ENCODE results near the gene WDR88.
"Not testable (repeated sequence)": the region's sequence is repeated elsewhere in the genome, so short reads cannot be mapped to it uniquely, and the experiment has no call there.

WDR88 gene, protein sequence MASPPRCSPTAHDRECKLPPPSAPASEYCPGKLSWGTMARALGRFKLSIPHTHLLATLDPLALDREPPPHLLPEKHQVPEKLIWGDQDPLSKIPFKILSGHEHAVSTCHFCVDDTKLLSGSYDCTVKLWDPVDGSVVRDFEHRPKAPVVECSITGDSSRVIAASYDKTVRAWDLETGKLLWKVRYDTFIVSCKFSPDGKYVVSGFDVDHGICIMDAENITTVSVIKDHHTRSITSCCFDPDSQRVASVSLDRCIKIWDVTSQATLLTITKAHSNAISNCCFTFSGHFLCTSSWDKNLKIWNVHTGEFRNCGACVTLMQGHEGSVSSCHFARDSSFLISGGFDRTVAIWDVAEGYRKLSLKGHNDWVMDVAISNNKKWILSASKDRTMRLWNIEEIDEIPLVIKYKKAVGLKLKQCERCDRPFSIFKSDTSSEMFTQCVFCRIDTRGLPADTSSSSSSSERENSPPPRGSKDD

DNA sequence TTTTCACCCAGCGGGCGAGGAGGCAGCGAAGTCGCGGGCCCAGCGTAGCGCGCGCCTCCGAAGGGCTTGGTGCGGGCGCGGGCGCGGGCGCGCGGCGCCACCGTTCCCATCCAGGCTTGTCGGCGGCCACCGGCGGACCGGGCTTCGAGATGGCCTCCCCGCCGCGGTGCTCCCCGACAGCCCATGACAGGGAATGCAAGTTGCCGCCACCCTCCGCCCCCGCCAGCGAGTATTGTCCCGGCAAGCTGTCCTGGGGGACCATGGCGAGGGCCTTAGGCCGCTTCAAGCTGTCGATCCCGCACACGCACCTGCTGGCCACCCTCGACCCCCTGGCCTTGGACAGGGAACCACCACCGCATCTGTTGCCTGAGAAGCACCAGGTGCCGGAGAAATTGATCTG, at the start of gene WDR88:
TSS of gene WDR88 (plus strand) at position 94 of the 400 bp plus-strand sequence. CDS start at position 150, 56 bp downstream.
- DNase-seq: no peak

DNA sequence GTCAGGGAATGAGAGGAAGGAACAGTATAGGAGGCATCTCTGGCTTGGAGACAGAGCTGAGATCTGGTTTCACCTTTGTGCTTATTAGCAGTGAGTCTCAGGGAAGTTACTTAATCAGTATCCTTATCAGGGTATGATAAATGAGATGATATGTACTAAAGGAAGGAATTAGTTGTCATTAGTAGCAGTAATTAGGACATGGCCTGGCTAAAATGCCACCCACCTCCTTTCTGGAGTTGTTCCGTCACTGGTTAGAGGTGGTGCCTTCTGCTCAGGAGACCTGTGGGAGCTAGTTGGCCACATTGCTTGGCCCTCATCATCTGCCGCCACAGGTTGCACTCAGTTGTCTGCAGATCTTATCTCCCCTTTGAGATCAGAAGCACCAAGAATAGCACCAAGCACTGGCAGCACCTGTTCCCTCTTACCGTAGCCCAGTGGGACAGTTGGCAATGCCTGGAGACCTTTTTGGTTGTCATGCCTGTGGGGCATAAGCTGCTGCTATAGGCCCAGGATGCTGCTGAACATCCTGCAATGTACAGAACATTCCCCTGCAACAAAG, 46.3 kb upstream of the WDR88 start:
- no peak for DNase-seq

DNA sequence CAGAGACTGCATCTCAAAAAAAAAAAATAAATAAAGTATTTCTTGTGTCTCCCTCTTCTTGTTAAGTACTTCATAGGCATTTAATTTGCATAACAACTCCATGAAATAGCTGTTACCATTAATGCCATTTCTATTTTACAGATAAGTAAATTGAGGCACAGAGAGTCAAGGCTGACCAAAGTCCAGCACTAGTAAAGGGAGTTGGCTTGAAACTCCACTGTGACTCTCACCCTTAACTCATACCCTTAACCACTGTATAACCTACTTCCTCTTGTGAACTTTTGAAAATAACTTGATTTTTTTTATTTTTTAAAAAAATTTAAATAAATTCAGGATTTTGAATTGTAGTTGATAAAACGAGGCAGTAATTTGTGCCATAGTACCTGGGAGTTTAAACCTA, 45.0 kb upstream of the WDR88 start:
- DNase-seq: no peak

DNA sequence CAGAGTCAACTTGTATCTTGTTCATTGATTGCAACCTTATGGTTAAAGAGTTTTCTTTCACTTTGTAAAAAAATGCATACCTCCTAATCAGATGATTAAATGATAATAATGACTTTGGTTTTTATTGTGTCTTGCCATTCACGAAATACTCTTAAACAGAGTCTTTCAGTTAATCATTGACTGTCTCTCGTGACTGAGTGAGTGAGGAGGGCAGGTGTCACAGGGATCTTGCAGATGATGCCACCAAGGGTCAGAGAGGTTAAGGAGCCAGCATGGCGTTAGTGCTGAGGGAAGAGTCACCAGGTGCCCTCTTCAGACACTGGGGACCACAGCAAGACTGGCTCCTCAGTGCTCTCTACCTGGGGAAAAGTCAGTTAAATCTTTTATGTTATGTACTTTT, 42.9 kb upstream of the WDR88 start:
- no peak for DNase-seq

DNA sequence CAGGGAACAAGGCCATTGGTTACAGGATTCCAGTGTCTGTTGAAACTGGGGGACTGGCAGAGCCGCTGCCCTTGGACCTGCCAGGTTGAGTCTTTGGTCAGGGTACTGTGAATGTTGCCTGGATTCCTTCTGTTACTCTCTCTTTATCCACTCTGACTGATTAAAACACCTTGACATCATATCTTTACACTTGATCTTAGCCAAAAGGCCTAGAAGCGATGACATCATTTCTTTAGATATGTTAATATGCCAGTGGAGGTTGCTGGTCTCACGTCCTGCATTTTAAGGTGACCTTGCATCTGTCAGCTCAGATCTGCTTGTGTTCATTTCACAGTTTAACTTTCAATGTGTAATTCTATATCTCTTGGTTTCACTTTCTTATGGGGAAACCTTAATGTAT, 41.7 kb upstream of the WDR88 start:
- no peak for DNase-seq

DNA sequence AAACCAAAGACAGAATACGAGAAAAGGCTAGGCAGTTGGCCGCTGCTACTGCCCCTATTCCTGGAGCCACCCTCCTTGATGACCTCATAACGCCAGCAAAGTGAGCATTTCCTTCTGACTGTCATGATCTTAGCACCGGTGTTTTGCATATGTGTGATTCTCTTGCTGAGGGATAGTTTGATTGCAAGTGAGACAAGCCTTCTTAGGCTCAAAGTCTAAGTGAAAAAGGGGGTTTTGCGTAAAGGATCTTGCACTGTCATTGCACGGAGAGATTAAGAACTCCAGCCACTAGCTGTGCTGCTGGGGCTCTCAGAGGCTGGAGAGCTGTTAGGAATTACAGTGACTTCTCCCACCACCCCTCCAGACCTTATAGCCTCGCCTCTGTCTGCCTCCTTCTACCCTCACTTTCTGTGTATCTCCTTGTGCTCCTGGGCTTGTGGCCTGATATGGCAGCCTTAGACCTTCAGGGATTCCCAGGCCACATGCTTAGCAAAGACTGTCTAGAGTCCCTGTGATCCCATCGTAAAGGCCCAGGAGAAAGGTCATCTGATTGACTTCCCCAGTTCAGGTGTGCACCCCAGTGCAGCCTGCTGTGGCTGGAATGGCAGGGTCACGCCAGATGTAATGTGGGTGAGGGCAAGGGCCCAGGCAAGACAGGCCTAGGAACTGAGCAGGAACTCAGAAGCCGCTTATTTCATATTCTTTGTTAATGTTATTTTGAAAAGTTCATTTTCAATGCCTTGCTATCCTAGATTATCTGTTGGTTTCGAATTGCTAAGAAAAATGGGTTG, 38.3 kb upstream of the WDR88 start:
- DNase-seq: no peak

DNA sequence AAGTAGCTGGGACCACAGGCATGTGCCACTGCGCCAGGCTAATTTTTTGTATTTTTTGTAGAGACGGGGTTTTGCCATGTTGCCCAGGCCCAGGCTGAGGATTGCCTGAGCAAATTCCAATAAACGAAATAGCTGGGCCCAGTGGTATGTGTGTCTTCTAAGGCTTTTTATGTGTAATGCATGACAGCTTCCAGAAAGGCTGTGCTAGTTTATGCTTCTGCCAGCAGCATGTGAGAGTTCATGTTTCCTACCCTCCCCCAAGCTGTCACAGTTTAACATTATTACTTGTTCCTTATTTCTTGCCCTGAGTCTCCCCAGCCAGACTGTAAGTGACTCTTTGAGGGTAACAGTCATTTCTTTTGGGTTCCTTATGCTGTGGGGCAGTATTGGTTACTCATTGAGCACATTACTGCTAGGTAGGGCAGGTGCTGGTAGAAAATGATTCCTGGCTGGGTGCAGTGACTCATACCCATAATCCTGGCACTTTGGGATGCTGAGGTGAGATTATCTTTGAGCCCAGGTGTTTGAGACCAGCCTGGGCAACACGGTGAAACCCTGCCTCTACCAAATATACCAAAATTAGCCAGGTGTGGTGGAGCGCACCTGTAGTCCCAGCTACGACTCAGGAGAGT, 37.4 kb upstream of the WDR88 start:
- DNase-seq: no peak

DNA sequence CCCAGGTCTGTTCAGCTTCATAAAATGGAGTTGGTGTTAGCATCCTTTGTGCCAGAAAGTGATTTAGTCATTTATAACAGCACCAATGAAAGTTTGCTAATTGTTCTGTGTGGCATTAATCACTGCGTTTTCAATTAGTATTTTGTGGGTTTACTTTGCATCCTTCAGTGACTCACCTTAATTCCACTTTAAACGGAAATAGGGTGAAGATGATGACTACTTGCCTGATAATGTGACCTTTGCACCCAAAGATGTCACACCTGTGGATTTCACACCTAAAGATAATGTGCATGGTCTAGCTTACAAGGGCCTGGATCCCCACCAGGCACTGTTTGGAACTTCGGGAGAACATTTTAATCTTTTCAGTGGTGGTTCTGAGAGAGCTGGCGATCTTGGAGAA, 35.9 kb upstream of the WDR88 start:
- DNase-seq: no peak

DNA sequence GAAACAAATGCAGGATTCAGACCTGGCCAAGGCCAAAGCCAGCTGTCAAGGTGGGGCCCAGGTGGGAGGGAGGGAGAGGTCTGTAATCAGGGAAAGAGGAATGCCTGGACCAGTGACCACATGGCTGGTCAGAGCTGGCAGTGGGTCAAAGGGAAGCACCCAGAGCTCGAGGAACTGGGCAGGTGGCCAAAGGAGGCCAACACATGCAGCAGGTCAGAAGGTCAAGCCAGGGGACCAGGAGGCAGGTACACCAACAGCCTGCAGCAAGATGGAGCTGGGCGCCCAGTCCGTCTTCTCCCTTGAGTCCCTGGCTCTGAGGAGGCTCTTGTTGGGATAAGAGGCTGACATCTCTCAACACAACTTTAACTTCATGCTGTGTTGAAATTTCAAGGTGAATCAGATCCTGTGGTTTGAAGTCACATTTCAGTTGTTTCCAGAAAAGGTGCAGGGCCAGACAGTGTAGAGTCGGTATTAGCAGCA, 33.8 kb upstream of the WDR88 start:
- no peak for DNase-seq

DNA sequence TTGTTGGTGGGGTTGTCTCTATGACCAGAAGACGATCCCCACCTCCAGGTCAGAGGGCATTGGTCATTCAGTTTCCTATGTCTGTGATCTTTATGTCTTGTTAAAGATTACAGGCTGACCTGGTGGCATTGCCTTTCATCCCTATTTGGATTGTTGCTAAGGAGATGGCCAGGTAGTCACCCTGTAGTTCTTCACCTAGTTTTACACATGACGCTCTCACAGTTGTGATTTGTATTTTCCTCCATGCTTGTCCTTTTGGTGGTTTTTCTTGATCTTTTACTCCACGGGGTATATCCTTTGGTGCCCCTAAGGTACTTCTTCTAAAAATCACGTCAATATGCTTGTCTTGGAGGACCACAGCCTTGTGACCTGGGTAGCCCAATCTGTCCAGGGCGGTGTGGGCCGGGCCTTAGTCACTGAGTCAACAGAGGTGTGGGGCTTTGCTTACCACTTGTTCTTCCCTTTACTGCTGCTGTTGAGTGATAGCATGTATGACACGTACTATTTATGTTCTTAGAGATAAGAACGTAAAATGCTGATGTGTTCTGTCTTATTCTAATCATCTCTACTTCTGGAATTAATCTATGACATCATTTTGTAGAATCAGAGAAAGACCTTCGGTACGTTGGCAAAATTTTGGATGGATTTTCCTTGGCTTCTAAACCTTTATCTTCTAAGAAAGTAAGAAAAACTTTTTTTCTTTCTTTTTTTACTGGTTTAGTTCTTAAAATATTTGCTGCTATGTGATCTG, 30.8 kb upstream of the WDR88 start:
- DNase-seq: no peak

DNA sequence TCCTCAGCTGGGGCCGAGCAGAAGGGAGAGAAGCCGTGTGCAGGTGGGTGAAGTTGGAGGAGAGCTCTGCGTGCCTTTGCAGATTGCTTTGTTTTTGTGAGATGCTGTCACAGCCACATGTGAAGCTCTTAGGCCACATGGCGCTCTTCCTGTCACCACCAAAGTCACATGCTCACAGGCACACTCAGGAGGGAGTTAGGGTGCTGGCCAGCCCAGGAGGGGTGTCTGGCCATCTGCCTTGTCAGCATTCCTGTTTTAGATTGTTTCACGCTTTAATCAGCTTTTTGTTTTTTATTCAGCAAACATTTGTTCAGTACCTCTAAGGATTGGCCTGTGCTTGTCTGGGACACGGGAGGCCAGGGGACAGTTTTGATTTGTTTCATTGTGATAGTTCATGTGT, 29.0 kb upstream of the WDR88 start:
- DNase-seq: no peak

DNA sequence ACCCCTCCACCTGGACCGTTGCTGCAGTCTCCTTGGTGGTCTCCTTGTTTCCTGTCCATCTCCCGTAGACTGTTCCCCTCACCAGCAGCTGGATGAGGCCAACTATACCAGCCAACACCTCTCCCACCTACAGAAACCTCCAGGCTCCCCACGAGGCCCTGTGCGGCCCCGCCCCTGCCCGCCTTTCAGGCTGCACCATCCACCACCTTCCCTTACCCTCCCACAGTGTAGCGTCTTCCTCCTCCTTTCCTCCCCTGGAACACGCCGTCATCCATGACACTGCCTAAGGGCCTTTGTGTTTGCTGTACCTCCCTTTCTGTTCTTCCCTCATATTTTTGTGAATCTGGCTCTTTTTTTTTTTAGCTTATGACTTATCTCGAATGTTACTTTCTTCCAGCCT, 23.8 kb upstream of the WDR88 start:
- no peak for DNase-seq

DNA sequence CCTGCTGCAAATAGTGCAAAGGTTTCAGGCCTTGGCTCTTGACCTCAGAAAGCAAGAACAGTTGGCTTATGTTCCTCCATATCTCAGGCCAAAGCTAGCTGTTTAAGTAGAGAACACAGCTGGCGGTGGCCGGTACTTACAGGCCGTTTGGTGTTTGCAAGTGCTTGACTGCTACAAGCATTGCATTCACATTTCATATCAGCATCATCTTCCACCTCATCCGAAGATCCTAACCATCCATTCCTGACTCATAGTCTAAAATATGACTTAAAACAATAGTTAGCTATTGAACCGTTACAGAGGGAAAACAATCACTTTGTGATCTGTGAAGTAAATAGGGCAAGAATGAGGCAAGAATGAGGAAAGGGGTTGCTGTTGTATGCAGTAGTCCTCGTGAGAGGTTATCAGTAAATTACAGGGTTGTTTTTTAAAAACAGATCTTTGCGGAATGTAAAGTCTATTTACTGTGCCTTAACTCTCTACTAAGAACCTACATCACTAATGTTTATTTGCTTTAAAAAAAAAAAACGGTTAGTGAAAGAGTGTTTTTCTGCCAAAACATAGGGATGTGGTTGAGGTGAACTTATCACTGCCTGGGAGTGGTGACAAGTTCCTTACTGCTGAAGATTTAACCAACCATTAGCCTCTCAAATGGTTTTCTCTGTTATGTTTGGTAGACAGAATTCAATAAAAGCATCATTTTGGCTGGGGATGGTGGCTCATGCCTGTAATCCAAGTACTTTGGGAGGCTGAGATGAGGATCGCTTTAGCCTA, 21.6 kb upstream of the WDR88 start:
- DNase-seq: no peak

DNA sequence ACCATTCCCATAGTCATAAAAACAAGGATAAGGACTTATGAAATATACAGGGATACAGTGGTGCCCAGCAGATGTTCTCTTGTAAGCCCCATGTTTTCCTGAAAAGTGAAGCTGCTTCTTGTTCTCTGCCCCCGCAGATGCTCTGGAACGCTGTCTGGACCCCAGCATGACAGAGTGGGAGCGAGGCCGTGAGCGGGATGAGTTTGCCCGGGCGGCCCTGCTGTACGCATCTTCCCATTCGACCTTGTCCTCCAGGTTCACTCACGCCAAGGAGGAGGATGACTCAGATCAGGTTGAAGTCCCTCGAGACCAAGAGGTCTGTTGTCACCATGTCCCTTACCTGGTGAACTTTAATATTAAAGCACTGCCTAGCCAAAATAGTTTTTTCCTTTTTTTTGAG, 20.3 kb upstream of the WDR88 start:
- DNase-seq: no peak

DNA sequence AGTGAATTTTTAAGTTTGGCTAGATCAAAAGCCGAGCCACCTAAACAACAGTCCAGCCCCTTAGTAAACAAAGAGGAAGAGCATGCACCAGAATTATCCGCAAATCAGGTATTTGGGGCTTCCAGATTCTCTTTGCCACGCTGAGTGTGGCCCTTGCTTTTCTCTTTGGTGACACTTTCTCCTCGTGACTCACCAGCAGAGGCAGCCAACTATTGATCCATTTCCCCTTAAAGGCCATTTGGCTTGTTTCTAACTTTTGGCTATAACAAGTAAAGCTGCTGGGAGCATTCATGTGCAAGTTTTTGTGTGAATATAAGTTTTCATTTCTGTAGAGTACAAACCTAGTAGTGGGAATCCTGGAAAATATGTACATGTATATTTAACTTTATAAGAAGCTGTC, 17.6 kb upstream of the WDR88 start:
- DNase-seq: no peak

DNA sequence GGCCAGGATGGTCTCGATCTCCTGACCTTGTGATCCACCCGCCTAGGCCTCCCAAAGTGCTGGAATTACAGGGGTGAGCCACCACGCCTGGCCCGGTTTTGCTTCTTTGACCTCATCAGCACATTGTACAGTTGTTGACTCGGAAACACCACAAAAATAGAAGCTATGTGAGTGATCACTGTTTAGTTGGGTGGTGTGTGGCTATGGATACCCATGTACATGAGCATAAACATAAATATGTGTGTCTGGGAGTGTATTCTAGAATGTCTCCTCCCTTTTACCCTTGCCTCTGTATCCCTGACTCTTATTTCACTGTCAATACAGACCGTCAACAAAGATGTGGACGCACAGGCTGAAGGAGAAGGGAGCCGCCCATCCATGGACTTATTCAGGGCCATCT, 14.4 kb upstream of the WDR88 start:
- DNase-seq: no peak

DNA sequence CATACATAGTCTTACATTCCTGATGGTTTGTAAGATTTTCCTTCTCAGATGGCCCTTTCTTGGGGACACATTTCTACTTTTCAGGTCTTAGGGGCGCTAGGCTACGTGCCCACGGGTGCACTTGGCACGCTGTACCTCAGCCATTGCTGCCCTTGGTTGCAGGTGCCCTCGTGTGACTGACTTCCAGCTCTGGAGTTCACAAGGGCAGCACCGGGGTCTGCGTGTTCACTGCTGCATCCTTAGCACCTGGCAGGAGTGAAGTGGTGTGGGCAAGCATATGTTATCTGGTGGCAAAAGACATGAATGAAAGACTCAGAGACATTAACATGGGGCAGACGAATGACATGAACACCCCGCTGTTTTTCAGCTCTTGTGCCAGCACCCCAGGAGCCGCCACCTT, 13.3 kb upstream of the WDR88 start:
- DNase-seq: no peak

DNA sequence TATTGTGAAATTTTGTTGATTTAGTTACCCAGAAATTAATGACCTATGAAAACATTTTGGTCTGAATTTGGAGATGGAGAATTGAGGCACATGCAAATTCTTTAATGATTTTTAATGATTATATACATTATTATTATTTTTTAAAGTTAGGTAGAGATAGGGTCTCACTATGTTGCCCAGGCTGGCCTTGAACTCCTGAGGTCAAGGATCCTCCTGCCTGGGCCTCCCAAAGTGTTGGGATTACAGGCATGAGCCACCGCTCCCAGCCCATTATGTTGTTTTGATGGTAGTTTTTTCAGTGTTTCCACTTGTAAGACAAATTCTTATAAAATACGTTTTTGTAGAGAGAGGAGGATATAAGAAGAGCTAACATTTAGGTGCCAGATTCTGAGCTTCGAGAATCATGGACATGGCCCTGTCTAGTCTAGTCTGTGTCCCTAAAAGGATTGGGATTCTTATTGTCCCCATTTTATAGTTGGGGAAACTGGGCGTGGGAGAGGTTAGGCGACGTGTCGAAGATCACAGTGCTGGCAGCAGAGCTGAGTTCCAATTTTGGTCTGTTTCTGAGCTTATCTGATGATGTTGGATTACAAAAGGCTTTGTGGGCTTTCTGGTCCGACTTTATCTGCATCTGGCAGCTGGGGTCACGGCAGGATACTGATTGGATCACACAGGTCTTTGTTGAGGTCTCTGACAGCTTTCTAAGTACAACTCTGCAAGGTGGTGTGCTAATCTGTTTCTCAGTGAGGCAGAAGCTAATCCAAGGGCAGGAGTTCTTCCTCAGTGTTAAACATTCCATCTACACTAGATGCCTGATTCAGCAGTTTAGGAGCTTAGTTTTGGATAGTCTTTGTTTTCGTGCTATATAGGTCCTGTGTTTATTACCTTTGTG, 7.5 kb upstream of the WDR88 start:
- no peak for DNase-seq

DNA sequence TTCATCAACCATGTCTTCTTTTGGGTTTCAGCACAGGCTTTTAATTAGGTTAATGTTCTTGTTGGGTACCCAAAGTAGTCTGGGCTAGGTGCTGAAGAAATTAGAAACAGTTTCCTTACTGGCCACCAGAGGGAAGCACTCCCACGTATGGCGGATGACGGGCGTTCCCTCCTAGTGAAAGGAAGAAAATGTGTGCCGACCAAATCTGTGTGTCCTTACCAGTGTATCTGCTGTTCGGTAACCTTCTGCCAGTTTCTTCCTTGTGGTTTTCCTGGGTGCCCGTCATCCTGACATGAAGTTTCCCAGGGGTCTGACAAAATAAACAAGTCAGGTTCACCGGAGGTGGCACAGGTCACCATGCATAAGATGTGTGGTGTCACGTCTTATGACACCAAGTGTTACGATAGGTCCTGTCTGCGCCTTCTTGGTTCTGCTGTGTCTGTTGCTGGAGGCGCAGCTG, 6.0 kb upstream of the WDR88 start:
- DNase-seq: peak; percentile 50 to 62

DNA sequence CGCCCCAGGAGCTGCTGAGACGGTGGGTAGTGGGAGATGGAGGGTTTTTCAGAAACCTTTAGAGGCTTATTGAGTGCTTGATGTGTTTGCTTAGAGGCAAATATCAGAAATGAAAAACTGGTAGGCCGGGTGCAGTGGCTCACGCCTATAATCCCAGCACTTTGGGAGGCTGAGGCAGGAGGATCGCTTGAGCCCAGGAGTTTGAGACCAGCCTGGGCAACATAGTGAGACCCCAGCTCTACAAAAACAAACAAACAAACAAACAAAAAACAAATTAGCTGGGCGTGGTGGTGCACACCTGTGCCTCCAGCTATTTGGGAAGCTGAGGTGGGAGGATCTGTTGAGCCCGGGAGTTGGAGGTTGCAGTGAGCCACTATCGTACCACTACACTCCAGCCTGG, 5.2 kb upstream of the WDR88 start:
- not testable (repeated sequence) for DNase-seq

DNA sequence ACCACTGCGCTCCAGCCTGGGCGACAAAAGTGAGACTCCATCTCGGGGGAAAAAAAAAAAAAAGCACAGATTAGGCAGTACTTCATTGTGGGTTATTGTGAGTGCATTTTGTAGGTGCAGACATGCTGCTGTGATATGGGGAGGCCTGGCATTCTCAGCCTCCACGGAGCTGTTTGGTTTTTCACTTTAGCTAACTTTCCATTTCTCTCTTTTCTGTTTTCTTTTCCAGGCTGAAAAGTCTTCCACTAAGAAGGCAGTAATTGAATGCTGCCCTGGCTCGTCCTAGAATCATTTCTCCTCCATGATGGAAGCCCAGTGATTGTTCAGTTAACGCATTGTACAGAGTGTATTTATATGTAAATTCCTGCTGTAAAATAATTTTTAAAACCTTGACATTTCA, 2.0 kb upstream of the WDR88 start:
- no peak for DNase-seq
